K562 (cell line): ENCODE results near the gene IL6R. TPM values are rescaled to one million over a fixed set of nuclear protein-coding genes. Genes with fewer than 3 reads are reported as not detected.

ENCODE experiments used
- ATAC-seq: fragments of 200-7000 bp; cut with Tn5 transposase; 3 replicates; pipeline ENCODE4 v1.9.1; 2020; ENCODE audit warnings: moderate library complexity
- BruUV-seq: library from RNA; stranded (reverse); fragments of 400-500 nt; replicated peaks from 2 replicates; lab custom pipeline; 2021; lab: Mats Ljungman, UMichigan
- CTCF ChIA-PET: fragments of 300-600 bp; formaldehyde crosslinking; extraction: SDS; loops from one replicate; lab custom pipeline; 2021; ENCODE audit warnings: low intra/inter-chr PET ratio; lab: Yijun Ruan, JAX
- POLR2A ChIA-PET: fragments of 300-600, 350-650 bp; sonication (Branson Sonifier 250); formaldehyde crosslinking; extraction: SDS; loops from one replicate; lab custom pipeline; 2021; ENCODE audit warnings: antibody characterized with exemption, inconsistent platforms; lab: Yijun Ruan, JAX
- DNase-seq, 4 experiments: peaks; one replicate each; pipeline versions ENCODE4 v3.0.0 to v3.0.0-alpha.2; 2011 to 2018; ENCODE audit warnings: low spot score in 3 of 4, mixed read lengths in 3 of 4; ENCODE audit errors: extremely low read depth in 1 of 4
- FAIRE-seq: peaks from 2 replicates; lab custom pipeline; 2011; peaks lifted over from hg19 to GRCh38; lab: Jason Lieb, UNC
- H2AFZ ChIP-seq: 2 replicates; pipeline ENCODE4 v1.6.0; 2011; ENCODE audit warnings: low read depth, low read length, control low read depth, inconsistent platforms
- H3K27ac ChIP-seq: fragments of 200-600 bp; 3 replicates; pipeline ENCODE4 v1.8.0; 2011; ENCODE audit warnings: low read depth, mild to moderate bottlenecking, control low read depth, inconsistent platforms, low read length, moderate library complexity, mixed read lengths; ENCODE audit errors: extremely low read depth
- H3K27me3 ChIP-seq, 2 experiments: fragments of 300-600 bp in 1 of 2; 2 replicates in 1 of 2; 3 replicates in 1 of 2; pipeline versions ENCODE4 v1.6.0 to v1.8.0; 2011; ENCODE audit warnings: inconsistent platforms in 2 of 2, low read length in 2 of 2, mild to moderate bottlenecking in 1 of 2, mixed read lengths in 1 of 2, moderate library complexity in 1 of 2; ENCODE audit not compliant: control insufficient read depth in 2 of 2, insufficient read depth in 2 of 2
- H3K36me3 ChIP-seq: fragments of 300-600 bp; 3 replicates; pipeline ENCODE4 v1.8.0; 2011; ENCODE audit warnings: mild to moderate bottlenecking, low read length, inconsistent platforms; ENCODE audit not compliant: control insufficient read depth, insufficient read depth
- H3K4me1 ChIP-seq, 2 experiments: fragments of 200-600 bp in 1 of 2; replicated peaks in 1 of 2; 2 replicates in 1 of 2; 3 replicates in 1 of 2; pipeline versions ENCODE4 v1.5.1 to v1.8.0; 2011; ENCODE audit warnings: inconsistent platforms in 2 of 2, low read length in 2 of 2, mild to moderate bottlenecking in 1 of 2, mixed read lengths in 1 of 2, moderate library complexity in 1 of 2; ENCODE audit not compliant: control insufficient read depth in 2 of 2, insufficient read depth in 2 of 2
- H3K4me2 ChIP-seq: 2 replicates; pipeline ENCODE4 v1.6.1; 2011; ENCODE audit warnings: low read length, control low read depth, inconsistent platforms, mixed read lengths; ENCODE audit not compliant: insufficient read depth
- H3K4me3 ChIP-seq: fragments of 200-600 bp; sonication (generic), shearing (Covaris generic); 2 replicates; pipeline ENCODE4 v1.5.1; 2016; ENCODE audit warnings: control low read depth, inconsistent platforms
- H3K79me2 ChIP-seq: fragments of 200-600 bp; 3 replicates; pipeline ENCODE4 v1.8.0; 2011; ENCODE audit warnings: low read length, inconsistent platforms; ENCODE audit not compliant: control insufficient read depth, insufficient read depth
- H3K9ac ChIP-seq, 2 experiments: 2 replicates each; pipeline versions ENCODE4 v1.6.0 to v1.6.1; 2011; ENCODE audit warnings: low read depth in 2 of 2, low read length in 2 of 2, control low read depth in 1 of 2, inconsistent platforms in 1 of 2, mild to moderate bottlenecking in 1 of 2, mixed read lengths in 1 of 2; ENCODE audit not compliant: insufficient read depth in 1 of 2
- H3K9me1 ChIP-seq: one replicate; pipeline ENCODE4 v1.6.0; 2011; ENCODE audit warnings: inconsistent platforms, mild to moderate bottlenecking, low read length, moderate library complexity; ENCODE audit not compliant: control insufficient read depth, insufficient read depth
- H3K9me3 ChIP-seq: replicated peaks from 2 replicates; pipeline ENCODE4 v1.5.1; 2011; ENCODE audit warnings: low read depth, low read length, inconsistent platforms; ENCODE audit not compliant: control insufficient read depth, insufficient read depth
- H4K20me1 ChIP-seq: replicated peaks from 2 replicates; pipeline ENCODE4 v1.6.1; 2011; ENCODE audit warnings: low read length, inconsistent platforms, mixed read lengths; ENCODE audit not compliant: control insufficient read depth, insufficient read depth
- CEBPB ChIP-seq: fragments of 450-650 bp; IDR thresholded peaks from 2 replicates; pipeline ENCODE4 v1.6.1; 2016; ENCODE audit warnings: missing genetic modification characterization, missing compliant biosample characterization
- CEBPG ChIP-seq, 3 experiments: fragments of 200-800 bp in 1 of 3; sonication (Bioruptor generic) in 1 of 3; sonication (generic) in 1 of 3; formaldehyde crosslinking in 1 of 3; IDR thresholded peaks in 2 of 3; conservative IDR thresholded peaks in 1 of 3; 2 replicates each; pipeline versions ENCODE4 v1.6.1 to v1.8.0; 2016 to 2022; ENCODE audit warnings: missing compliant biosample characterization in 2 of 3, missing genetic modification characterization in 2 of 3, mild to moderate bottlenecking in 1 of 3, missing genetic modification reagents in 1 of 3
- CHD2 ChIP-seq: IDR thresholded peaks from 2 replicates; pipeline ENCODE4 v1.6.1; 2011; ENCODE audit warnings: low read depth, low read length
- FOXA1 ChIP-seq: fragments of 450-650 bp; IDR thresholded peaks from 2 replicates; pipeline ENCODE4 v1.6.1; 2016; ENCODE audit warnings: mild to moderate bottlenecking, borderline replicate concordance
- FOXP4 ChIP-seq: sonication (generic); formaldehyde crosslinking; IDR thresholded peaks from 2 replicates; pipeline ENCODE4 v1.8.0; 2022; ENCODE audit warnings: mild to moderate bottlenecking, missing genetic modification reagents, borderline replicate concordance
- HDAC6 ChIP-seq: IDR thresholded peaks from 2 replicates; pipeline ENCODE4 v1.6.1; 2012; ENCODE audit warnings: low read depth, mild to moderate bottlenecking, control low read depth, inconsistent platforms, low read length, moderate library complexity
- HES1 ChIP-seq: fragments of 450-650 bp; IDR thresholded peaks from 2 replicates; pipeline ENCODE4 v1.6.1; 2016; ENCODE audit warnings: low read depth, mild to moderate bottlenecking, moderate library complexity
- PATZ1 ChIP-seq: fragments of 250-450 bp; sonication (Bioruptor Pico); IDR thresholded peaks from 2 replicates; pipeline ENCODE4 v1.5.0; 2020; ENCODE audit warnings: mild to moderate bottlenecking, borderline replicate concordance
- ZBTB8A ChIP-seq: fragments of 450-650 bp; IDR thresholded peaks from 2 replicates; pipeline ENCODE4 v1.6.1; 2018; ENCODE audit warnings: mild to moderate bottlenecking, moderate library complexity; ENCODE audit not compliant: partially characterized antibody
- ZNF347 ChIP-seq: fragments of 450-650 bp; formaldehyde crosslinking; IDR thresholded peaks from 2 replicates; pipeline ENCODE4 v1.4.0; 2020; ENCODE audit warnings: low read depth, mild to moderate bottlenecking, moderate library complexity
- ZNF511 ChIP-seq: sonication (generic); formaldehyde crosslinking; IDR thresholded peaks from 2 replicates; pipeline ENCODE4 v1.8.0; 2022; ENCODE audit warnings: mild to moderate bottlenecking, missing genetic modification reagents
- WGBS: fragments of 100-300 bp; shearing (Covaris generic); methylation state at CpG from one replicate; pipeline ENCODE4 v1.1.6; 2016; ENCODE audit warnings: low coverage, mixed read lengths; ENCODE audit not compliant: insufficient coverage; ENCODE audit errors: missing lambda C conversion rate; 5-methylcytosine and 5-hydroxymethylcytosine counted together
- in situ Hi-C: fragments of 300-500 bp; cut with MboI; formaldehyde crosslinking; loops from 4 replicates; pipeline ENCODE4 v1.15.0; 2018; ENCODE audit warnings: inconsistent platforms, mixed read lengths
- intact Hi-C: fragments of 100-400 bp; cut with micrococcal nuclease; formaldehyde crosslinking; loops from 2 replicates; pipeline ENCODE4 v1.14.2; 2022
- polyA plus RNA-seq, 8 experiments: library from polyadenylated mRNA; depleted of rRNA in 4 of 8; stranded (reverse) in 5 of 8; unstranded in 3 of 8; fragments of >200 nt; fragmentation: Nextera tagmentation in 2 of 8; fragmentation: Illumina TruSeq in 1 of 8; extraction: Ambion mirVana in 2 of 8; extraction: Trizol in 1 of 8; gene quantifications; 2 replicates each; pipeline versions ENCODE4 v1.2.1 to v1.2.3, GENCODE V29; 2011 to 2014; ENCODE audit warnings: inconsistent platforms in 1 of 8, missing spikeins in 1 of 8
- total RNA-seq, 7 experiments: library from RNA; depleted of rRNA in 6 of 7; stranded (reverse); fragments of >200 nt in 6 of 7; fragmentation: Illumina TruSeq in 2 of 7; extraction: Trizol in 2 of 7; gene quantifications; 2 replicates each; pipeline versions ENCODE4 v1.2.1 to v1.2.3, GENCODE V29; 2011 to 2021; ENCODE audit warnings: low replicate concordance in 1 of 7

Gene IL6R
- total and polyA plus RNA-seq, 9 of the 15 experiments (the other 6 are each of a cell fraction or from before 2014, with no cell fraction given), result 0.05 to 1.1 (median 0.11) TPM; not detected in 2

GRCh38 chr1:154501423-154502065 is 96.4 kb downstream of the IL6R start:
- Histone ChIP-seq H3K9me1 (no peaks in the 10 kb centered on the region), H4K20me1 (no peaks in the 10 kb centered on the region), H3K36me3 (no peaks in the 10 kb centered on the region), H3K4me3 (no peak overlapping the region), H2AFZ (no peak overlapping the region), H3K9ac (no peak overlapping the region), H3K9me3 (peaks cover 1% of the 10 kb centered on the region; the same call in 1 of the 2 replicates), H3K79me2 (no peaks in the 10 kb centered on the region), H3K27me3 (peaks cover 19 to 23% of the 10 kb centered on the region in 2 experiments), H3K27ac (no peak overlapping the region), H3K4me2 (no peak overlapping the region), H3K4me1 (peaks cover 6 to 7% of the 10 kb centered on the region in 2 experiments; a peak in 3 of 5 replicates)
- POLR2A ChIA-PET, result no interaction called here
- CTCF ChIA-PET, result no interaction called here
- TF ChIP-seq CEBPG (CRISPR knock-in tag; IDR thresholded peaks at IDR 0.05) (peak; percentile 27; the same call in 1 of the 2 replicates), CEBPG (tag; conservative IDR thresholded peaks at IDR 0.05 in 1 of 2, IDR thresholded peaks at IDR 0.05 in 1 of 2) (peak; percentile 40 to 68; a peak in 2 of 4 replicates), FOXP4 (CRISPR knock-in tag) (no peak), ZNF511 (CRISPR knock-in tag) (no peak), FOXA1 (no peak), ZBTB8A (no peak), CEBPB (peak; percentile 65), PATZ1 (CRISPR knock-in tag) (no peak), HES1 (no peak), CHD2 (no peak), ZNF347 (no peak), HDAC6 (no peak)
- in situ Hi-C loops (no loop called here), intact Hi-C loops (no loop called here)
- BruUV-seq, result no TSS peak
- FAIRE-seq (no peak), ATAC-seq (no peak), DNase-seq (no peak)
- WGBS, result 35% methylated on average over 39 of the region's 54 CpGs
